Colonic mucosa (tissue), 4 donors: Measurements from ENCODE around the gene VILL. TPM values are rescaled to one million over a fixed set of nuclear protein-coding genes. Genes with fewer than 3 reads are reported as not detected.

ENCODE experiments used
- DNase-seq: peaks from one replicate; pipeline ENCODE4 v3.0.0-alpha.2; 2020
- H3K27ac ChIP-seq: fragments of 200-600 bp; one replicate; pipeline ENCODE4 v1.8.0; 2021
- H3K27me3 ChIP-seq: fragments of 200-600 bp; one replicate; pipeline ENCODE4 v1.8.0; 2021
- H3K36me3 ChIP-seq: fragments of 200-600 bp; one replicate; pipeline ENCODE4 v1.8.0; 2021
- H3K4me1 ChIP-seq: fragments of 200-600 bp; one replicate; pipeline ENCODE4 v1.8.0; 2021; ENCODE audit warnings: mild to moderate bottlenecking
- H3K4me3 ChIP-seq: fragments of 200-600 bp; one replicate; pipeline ENCODE4 v1.8.0; 2021
- H3K9ac ChIP-seq, 2 donors: one replicate each; pipeline ENCODE4 v1.7.0; 2013; ENCODE audit warnings: control low read depth in 2 of 2, low read depth in 2 of 2, low read length in 2 of 2
- H3K9me3 ChIP-seq: fragments of 200-600 bp; one replicate; pipeline ENCODE4 v1.8.0; 2021
- intact Hi-C: fragments of 100-400 bp; cut with DNase I; formaldehyde crosslinking; loops from one replicate; pipeline ENCODE4 v1.14.1; 2022
- total RNA-seq, 2 donors: library from RNA; stranded (reverse); fragmentation: NEBNext Ultra II Directional in 1 of 2; extraction: Animal tissue kit (Norgen Biotek cat#: 25700) in 1 of 2; gene quantifications; one replicate each; pipeline ENCODE4 v1.2.1, GENCODE V29; 2021
- TF ChIP-seq, protein P1 (sequence below): fragments of 200-600 bp; IDR thresholded peaks from one replicate; pipeline ENCODE4 v1.8.0; 2022; ENCODE audit warnings: antibody characterized with exemption, mild to moderate bottlenecking
- donor health status: healthy.
- donor health status: DM: no; HTN: no; CAD: no.
- donor health status: DM: no; HTN: no; CAD: no.

The VILL gene
- total RNA-seq, 2 donors from 2014 or later = 155 to 166 TPM

- TF ChIP-seq, protein P1, sequence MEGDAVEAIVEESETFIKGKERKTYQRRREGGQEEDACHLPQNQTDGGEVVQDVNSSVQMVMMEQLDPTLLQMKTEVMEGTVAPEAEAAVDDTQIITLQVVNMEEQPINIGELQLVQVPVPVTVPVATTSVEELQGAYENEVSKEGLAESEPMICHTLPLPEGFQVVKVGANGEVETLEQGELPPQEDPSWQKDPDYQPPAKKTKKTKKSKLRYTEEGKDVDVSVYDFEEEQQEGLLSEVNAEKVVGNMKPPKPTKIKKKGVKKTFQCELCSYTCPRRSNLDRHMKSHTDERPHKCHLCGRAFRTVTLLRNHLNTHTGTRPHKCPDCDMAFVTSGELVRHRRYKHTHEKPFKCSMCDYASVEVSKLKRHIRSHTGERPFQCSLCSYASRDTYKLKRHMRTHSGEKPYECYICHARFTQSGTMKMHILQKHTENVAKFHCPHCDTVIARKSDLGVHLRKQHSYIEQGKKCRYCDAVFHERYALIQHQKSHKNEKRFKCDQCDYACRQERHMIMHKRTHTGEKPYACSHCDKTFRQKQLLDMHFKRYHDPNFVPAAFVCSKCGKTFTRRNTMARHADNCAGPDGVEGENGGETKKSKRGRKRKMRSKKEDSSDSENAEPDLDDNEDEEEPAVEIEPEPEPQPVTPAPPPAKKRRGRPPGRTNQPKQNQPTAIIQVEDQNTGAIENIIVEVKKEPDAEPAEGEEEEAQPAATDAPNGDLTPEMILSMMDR = no peak
- no peak overlapping the region for H3K4me3 ChIP-seq
- intact Hi-C loops = no loop called here
- H3K9ac ChIP-seq = no peak overlapping the region
- H3K36me3 ChIP-seq = peaks cover 9% of the 10 kb centered on the region
- no peaks in the 10 kb centered on the region for H3K27me3 ChIP-seq
- no peak for DNase-seq
- H3K4me1 ChIP-seq = peaks cover 29% of the 10 kb centered on the region
- no peak overlapping the region for H3K27ac ChIP-seq
- H3K9me3 ChIP-seq = no peaks in the 10 kb centered on the region
These were observed 9.8 kb downstream of the VILL start for GRCh38 chr3:38000242-38000916.

DNA sequence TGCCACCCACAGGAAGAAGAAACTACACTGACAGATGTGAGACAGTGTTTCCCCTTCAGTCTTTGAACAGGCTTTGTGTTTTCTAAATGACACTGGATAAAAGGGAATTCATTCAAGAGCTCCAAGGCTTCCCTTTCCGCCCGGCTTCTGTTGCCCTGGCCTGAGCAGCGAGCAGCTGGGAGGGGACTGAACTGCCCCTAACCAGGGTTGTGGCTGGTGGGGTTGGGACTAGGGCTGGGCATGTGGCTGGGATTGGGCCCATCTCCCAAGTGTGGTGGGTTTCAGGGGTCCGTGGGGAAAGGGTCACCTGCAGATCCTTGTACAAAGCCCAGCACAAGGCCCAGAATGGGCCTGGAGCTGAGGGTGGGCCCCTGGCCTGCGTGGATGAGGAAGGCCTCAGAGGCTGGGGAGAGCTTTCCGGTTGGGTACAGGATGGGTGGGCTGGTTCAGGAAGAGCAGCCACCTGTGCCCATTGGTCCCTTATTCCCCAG is 10.4 kb downstream of the VILL start:
- no peak overlapping the region for H3K27ac ChIP-seq
- H3K27me3 ChIP-seq = no peaks in the 10 kb centered on the region
- TF ChIP-seq, protein P1 = no peak
- H3K4me3 ChIP-seq = no peak overlapping the region
- H3K9me3 ChIP-seq = no peaks in the 10 kb centered on the region
- no peak overlapping the region for H3K9ac ChIP-seq
- DNase-seq = no peak
- intact Hi-C loops = no loop called here
- H3K36me3 ChIP-seq = peaks cover 9% of the 10 kb centered on the region
- H3K4me1 ChIP-seq = peaks cover 31% of the 10 kb centered on the region

GRCh38 chr3:38001456-38002081 is 11.0 kb downstream of the VILL start:
- H3K4me1 ChIP-seq = peaks cover 31% of the 10 kb centered on the region
- H3K27ac ChIP-seq = no peak overlapping the region
- peaks cover 9% of the 10 kb centered on the region for H3K36me3 ChIP-seq
- H3K27me3 ChIP-seq = no peaks in the 10 kb centered on the region
- H3K9ac ChIP-seq = no peak overlapping the region
- no peak for DNase-seq
- intact Hi-C loops = no loop called here
- TF ChIP-seq, protein P1 = no peak
- no peak overlapping the region for H3K4me3 ChIP-seq
- no peaks in the 10 kb centered on the region for H3K9me3 ChIP-seq

GRCh38 chr3:38002291-38002876 is 11.8 kb downstream of the VILL start:
- no peak for DNase-seq
- TF ChIP-seq, protein P1 = no peak
- peak overlapping the region in 1 of 2 donors; percentile 85 for H3K9ac ChIP-seq
- no peaks in the 10 kb centered on the region for H3K9me3 ChIP-seq
- peaks cover 9% of the 10 kb centered on the region for H3K36me3 ChIP-seq
- no peaks in the 10 kb centered on the region for H3K27me3 ChIP-seq
- intact Hi-C loops = no loop called here
- no peak overlapping the region for H3K4me3 ChIP-seq
- H3K4me1 ChIP-seq = peaks cover 31% of the 10 kb centered on the region
- H3K27ac ChIP-seq = peak overlapping the region; percentile 85

DNA sequence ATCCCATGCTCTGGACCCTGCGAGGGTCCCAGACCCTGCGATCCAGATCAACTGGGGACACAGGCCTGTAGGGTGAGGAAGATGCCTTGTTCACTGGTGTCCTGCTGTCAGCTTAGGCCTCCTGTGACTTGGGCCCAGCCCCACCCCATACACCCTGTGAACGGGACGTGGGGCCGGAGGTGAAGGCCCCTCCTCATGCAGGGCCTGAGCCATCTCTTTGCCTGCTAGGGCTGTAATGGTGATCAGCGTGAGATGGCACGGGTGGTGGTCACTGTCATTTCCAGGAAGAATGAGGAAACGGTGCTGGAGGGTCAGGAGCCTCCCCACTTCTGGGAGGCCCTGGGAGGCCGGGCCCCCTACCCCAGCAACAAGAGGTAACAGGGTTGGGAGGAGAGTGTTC is 12.4 kb downstream of the VILL start:
- Histone ChIP-seq H3K27me3 (no peaks in the 10 kb centered on the region), H3K9ac (peak overlapping the region in 1 of 2 donors; percentile 85), H3K36me3 (peaks cover 9% of the 10 kb centered on the region), H3K4me3 (no peak overlapping the region), H3K27ac (peak overlapping the region; percentile 85), H3K9me3 (no peaks in the 10 kb centered on the region), H3K4me1 (peaks cover 26% of the 10 kb centered on the region)
- TF ChIP-seq, protein P1 = no peak
- intact Hi-C loops = no loop called here
- DNase-seq = no peak
